ENCODE measurements around the gene TSSK2.

TSSK2 gene

DNA sequence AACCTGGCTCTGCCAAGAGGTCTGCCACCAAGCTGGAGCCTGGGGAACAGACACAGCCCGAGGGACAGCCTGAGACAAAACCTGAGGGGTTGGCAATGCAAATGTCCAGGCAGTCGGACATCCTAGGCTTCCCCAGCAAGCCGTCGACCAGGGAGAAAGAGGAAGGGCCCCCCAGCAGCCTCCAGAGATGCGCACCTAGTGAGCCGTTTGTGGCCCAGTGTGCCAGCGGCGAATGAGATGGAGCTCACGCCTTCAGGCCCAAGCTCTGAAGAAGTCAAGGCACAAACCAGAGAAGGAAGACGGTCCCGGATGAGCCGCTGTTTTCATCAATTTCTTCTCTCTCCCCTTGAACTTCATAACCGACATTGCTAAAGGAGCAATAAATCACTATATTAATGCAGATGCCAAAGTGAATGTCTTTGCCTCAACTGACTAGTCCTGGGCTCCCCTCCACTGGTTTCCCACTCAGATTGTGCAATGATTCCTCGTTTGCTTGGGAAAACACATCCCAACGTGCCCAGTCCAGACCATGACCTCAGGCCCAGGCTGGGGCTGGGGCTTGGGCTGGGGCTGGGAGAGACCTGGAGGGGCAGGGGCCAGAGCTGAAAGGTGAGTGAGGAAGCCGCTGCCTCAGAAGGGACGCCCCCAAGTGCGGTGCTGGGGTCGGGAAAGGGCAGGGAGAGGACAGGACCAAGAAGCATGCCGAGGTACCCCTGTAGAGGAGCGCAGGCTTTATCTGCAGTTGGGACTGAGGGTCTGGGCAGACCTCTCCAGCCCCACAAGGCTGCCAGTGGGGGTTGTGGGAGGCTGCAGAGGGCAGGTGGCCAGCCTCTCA is 5.4 kb upstream of the TSSK2 start:
- DNase-seq: no peak

DNA sequence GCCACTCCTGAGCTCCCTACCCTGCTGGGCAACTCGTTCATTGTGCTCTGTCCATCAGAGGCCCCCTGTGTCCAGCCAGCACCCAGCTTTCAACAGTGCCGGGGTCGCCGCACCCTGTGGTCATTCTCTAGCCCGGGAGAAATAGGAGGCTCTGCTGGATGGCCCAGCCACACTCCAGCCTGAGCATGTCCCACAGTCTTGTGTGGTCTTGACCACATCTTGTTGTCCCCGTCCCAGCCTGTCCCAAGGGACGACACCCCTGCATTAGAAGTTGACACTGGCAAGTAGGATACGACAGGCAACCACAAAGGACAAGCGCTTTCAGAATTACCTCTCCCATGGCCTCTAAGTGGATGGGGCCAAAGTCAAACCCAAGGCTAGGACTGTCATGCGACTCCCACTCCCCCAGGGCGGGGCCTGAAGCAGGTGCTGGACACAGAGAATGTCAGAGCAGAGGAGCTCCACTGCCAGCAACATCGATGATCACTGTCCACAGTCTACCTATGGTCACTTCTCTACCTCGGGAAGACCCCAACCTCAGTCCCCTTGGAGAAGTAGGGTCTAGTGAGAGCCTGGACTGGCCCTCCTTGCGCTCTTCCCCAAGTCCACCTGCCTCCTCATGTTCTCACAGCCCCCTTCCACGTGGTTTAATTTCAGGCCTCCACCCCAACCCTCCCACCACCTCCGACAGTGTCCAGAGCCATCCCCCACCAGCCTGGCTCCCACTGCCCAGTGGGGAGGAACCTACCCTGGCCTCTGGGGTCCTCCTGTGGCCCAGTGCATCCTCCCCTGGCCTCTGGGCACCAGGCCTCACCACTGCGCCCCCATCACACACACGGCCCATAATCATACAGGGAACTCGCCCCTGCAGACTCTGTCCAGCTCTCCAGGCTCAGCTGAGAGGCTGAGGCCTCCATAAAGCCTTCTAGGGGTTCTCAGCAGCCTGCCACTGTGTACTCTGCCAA is 4.5 kb upstream of the TSSK2 start:
- DNase-seq: no peak

GRCh38 chr22:19127329-19128008 is 3.6 kb upstream of the TSSK2 start:
- DNase-seq: no peak

DNA sequence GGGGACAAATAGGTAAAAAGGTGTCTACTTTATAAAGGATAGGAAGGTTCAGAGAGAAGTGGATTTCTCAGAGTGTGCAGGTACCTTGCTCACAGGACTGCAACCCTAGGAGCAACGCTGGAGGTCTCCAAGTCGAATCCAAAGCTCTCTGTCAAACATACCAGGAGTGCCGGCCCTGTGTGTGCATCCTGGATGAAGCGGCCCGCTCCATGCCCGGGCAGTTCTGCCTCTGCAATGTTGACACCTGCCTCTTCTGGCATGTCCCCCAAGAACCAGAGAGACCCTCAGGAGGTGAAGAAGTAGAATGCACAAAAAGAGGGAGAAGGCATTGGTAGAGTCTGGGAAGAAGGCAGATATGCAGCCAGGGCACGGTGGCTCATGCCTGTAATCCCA is 3.1 kb upstream of the TSSK2 start:
- DNase-seq: no peak

DNA sequence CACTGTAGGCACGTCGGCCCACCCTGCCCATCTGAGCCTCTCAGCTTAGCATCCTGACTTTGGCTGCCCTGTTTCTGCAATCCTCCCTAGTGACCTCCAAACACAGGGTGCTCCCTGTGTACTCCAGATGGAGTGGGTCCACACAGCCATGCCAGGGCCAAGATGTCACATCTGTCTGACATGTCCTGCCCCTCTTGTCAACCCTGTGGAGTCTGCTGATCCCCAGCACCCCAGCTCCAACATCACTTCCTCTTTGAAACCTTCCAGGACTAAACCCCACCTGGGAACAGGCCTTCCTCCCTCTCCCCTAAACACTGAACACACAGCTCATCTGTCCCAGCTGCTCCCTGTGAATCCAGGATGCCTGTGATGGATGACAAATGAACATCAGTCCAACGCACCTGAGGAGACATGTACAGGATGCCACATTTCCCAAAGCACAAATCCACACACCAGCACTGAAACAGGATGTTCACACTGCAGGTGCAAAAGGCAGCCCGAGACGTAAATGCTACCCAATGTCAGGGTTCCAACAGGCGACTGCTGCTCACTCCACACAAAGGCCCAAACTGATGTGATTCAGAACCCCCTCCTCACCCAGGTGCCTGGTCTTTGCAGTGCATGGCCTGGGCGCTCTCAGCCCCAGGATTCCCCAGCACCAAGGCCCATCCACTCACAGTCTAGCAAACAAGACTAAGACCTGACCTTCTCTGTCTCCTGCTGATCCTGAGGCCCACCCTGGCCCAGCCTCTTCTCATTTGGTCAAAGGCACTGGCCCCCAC is 2.0 kb upstream of the TSSK2 start:
- no peak for DNase-seq

DNA sequence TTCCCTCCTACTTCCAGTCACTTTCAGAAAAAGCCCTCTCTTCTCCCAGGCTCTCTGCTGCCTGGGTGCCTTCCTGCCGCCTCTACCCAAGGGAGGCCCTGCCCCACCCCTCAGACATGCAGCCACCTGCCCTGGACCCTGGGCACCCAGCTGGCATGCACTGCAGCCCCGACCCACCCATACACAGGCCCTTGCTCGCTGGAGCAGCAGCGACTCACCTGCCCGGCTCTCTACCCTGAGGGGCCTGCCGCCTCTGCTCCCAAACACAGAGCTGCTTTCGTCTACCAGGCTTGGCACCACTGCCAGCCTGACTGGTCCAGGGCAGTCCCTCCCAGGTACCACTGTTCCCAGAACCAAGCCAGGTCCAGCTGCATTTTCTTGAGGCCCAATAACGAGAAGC is 1.2 kb upstream of the TSSK2 start:
- no peak for DNase-seq

GRCh38 chr22:19131685-19132015 is 542 bp downstream of the TSSK2 start:
- DNase-seq: no peak

DNA sequence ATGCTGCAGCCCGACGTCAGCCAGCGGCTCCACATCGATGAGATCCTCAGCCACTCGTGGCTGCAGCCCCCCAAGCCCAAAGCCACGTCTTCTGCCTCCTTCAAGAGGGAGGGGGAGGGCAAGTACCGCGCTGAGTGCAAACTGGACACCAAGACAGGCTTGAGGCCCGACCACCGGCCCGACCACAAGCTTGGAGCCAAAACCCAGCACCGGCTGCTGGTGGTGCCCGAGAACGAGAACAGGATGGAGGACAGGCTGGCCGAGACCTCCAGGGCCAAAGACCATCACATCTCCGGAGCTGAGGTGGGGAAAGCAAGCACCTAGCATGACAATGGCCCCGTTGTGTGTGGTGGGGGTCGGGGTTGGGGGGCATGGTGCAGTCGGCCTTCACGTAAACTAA is 1.0 kb downstream of the TSSK2 start:
- DNase-seq: no peak

DNA sequence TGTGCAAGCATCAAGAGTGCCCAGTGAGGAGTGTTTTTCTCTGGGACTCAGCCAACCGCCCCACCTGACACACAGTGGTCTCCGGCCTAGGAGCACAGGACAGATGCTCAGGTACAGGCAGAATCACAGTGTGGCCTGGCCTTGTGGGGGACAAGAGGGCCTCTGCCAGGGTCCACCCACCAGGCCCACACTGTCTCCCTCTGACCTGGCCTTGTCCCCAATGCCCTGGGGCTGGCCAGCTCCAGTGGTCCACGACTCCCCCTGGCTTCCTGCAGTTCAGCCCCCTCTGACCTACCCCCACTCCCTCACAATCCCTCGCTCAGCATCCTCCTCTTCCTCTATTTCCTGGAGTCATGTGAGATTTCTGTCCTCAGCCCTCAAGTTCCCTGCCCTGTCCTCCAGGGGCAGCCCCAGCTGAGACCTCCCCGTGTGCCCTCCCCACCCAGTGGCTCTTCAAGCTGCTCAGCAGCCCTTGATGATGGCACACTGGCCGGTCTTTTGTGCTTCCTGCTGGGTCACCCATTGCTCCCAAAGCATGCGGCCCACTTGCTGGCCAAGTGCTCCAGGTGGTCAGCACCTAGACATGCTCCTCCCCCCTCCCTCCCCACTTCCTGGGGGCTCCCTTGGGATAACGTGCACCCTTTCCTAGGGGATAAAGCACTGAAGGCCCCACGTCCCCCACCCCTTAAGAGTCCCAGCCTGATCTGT is 1.7 kb downstream of the TSSK2 start:
- DNase-seq: no peak

DNA sequence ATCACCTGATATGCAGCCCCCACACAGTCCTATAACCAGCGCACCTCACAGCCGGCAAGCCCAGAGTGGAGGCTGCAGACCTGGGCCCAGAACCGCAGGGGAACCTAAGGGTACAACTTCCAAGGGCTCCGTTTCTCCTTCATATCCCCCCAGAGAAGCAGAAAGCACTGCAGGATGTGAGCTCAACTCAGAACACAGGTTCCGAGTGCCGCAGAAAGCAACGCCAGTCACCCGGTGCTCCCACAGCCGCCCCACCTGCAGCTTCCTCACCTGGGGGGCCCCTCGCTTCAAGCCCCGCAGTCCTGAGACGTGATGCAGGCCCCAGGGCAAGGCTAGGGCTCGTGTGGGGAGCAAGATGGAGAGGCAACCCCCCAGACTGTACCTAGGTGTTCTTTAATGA is 2.5 kb downstream of the TSSK2 start:
- no peak for DNase-seq

DNA sequence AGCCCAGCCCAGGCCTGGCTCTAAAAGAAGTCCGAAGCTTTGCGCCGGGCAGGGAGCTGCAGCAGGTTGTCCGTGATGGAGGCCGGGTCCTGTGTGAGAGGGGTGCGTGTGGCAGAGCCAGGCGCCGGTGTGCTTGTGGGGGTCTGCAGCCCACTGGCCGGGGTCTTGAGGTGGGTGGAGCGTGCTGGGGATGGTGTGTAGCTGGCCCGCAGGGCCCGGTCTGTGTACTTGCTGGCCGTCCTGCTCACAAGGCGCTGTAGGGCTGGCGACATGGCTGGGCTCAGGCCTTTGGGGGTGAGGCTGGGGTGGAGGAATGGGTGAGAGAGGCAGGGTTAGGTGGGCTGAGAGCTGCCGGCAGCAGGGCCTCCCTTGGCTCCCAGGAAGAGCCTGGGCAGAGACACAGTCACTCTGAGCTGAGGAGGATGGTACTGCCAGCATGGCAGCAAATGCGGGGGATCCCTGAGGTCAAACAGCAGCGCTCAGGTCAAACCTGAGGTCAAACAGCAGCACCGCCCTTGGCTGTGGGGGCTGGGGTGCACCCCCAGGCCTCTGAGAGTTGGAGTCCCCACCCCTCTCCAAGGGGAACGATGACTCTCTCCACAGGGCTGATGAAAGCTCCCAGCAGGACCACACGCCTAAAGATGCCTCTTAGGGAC is 3.2 kb downstream of the TSSK2 start:
- no peak for DNase-seq

GRCh38 chr22:19134874-19135273 is 3.8 kb downstream of the TSSK2 start:
- DNase-seq: no peak

- no peak for DNase-seq
These were observed 5.8 kb downstream of the TSSK2 start for GRCh38 chr22:19136915-19137314.

- DNase-seq: no peak
These were observed 6.5 kb downstream of the TSSK2 start for GRCh38 chr22:19137384-19138216.

DNA sequence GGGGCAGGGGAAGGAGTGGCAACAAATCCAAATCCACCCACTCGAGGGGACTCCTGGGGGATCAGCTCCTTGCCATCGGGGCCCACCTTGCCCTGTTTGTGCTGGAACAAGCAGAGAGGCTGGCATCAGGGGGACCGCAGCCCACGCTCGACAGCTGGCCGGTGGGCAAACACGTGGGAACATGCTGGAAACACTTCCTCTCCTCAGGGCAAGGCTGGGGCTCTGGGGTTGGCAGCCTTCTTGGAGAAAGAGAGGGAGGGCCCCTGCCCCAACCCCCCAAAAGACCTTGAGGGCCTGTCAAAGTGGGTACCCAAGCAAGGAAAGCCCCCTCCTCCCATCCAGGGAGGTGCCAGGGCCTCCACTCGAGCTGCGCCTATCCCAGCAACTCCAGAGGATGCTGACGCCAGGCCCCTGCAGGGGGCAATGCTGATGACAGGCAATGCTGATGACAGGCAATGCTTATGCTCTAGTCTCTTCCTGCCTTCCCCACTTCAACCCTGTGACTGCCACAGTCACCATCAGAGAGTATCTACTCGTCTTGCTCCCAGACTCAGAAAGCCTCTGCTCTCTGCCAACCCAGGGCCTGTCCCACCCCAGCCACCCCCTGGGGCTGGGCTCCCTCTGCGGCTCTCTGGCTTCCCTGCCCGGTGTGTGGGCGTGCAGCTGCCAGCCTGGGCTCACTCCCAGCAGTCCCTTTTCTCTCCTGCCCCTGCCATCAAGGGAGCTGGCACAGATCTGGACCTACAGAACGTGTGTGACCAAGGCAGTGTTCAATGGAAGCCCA is 7.3 kb downstream of the TSSK2 start:
- DNase-seq: no peak

DNA sequence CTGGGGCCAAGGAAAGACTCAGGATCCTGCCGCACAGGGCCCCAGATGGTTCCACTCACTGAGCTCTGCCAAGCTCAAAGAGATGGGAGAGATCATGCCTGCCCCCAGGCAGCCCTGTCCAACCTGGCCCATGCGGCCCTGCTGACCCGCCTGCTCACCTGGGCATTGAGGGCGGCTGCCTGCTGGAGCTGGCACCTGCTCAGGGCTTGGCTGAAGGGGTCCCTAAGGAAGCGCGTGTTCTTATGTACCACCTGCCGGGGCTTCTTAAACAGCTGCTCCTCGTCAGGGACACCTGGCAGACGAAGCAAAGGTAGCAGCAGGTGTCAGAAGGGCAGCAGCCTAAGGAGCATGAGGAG is 7.9 kb downstream of the TSSK2 start:
- DNase-seq: no peak

DNA sequence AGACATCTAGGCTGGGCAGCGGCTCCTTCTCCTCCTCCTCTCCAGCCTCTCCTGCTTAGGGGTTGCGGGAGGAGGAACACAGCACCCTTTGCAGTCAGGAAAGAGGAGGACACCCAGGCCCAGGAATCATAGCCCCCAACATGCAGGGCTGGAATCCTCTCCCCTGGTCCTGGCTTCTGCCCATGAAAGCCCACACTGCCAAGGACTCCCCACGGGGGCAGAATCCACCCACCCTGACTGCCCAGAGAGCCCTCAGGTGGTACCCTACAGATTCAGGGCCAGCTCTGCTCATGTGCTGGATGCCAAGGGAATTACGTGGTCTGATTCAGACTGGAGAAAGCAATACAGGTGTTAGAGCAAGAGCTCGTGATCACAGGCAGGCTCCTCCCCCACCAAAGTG is 8.9 kb downstream of the TSSK2 start:
- DNase-seq: no peak

DNA sequence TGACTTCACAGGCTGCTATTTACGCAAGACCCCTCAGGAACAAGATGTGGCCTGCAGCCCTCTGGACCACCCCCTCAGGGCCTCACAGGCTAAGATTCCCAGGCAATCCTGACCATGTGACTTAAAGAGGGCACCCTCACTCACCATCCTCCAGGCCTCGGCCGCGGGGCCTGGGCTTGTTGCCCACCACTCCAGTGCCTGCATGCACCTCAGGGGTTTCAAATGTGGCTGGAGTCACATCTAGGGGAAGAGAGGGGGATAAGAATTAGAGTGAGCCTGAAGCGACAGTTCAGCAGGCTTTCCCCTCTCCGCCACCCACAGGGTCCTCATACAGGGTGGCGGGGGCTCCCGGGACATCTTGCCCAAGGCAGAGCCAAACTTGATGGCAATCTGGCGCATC is 11.3 kb downstream of the TSSK2 start:
- no peak for DNase-seq

DNA sequence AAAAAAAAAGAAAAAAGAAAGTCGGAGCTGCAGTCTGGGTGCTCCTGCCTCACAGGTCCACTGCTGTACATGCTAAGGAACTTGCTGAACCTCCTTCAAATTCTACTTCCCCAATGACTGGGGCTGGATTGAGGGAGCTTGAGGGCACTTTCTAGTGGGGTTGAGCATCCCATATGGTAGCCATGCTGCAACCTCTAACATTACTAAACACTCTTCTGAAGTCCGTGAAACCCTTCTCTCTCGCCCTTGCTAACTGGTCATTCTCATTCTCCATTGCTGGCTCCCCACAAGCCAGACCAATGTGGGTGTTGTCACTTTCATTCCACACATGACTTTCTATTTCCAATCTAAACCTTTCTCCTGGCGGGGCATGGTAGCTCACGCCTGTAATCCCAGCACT is 12.1 kb downstream of the TSSK2 start:
- DNase-seq: no peak

DNA sequence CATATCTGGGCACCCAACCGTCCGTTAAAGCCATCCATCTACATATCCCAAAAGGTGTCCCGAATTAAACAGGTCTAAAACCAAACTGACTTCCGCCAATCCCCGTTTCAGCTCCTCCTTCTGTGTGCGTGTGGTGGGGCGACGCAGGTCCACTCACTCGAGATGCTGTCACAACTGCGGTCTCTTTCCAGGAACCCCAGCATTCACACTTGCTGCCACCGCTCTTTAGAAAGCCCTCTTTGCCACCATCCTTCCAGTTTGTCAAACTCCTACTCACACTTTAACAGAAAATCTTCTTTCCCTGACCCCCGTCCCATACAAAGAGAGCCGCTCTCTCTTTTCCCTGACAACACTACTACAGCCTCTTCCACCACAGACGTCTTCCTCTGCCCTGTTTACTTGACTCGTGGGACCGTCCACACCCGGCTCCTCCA is 12.9 kb downstream of the TSSK2 start:
- peak; percentile 23 for DNase-seq
